ENCODE measurements around the gene COL9A3. TPM values are rescaled to one million over a fixed set of nuclear protein-coding genes. Genes with fewer than 3 reads are reported as not detected.
"Not testable (repeated sequence)": the region's sequence is repeated elsewhere in the genome, so short reads cannot be mapped to it uniquely, and the experiment has no call there.

The COL9A3 gene
- total RNA-seq, 4 donors from 2014 or later = 6.0 to 223 (median 8.0) TPM

- no peaks in the 10 kb centered on the region for H3K27me3 ChIP-seq
- no peak for DNase-seq
- no peaks in the 10 kb centered on the region for H3K36me3 ChIP-seq
- no peak overlapping the region for H3K4me3 ChIP-seq
- H3K27ac ChIP-seq = no peak overlapping the region
- in situ Hi-C loops (cut with MboI; ENCODE audit: low pct_ligation_motif_present in 1 of 4, low pct_unique_long_range_greater_than_20kb in 1 of 4, low sequenced_read_pairs in 3 of 4) = no loop called here
- TF ChIP-seq POLR2AphosphoS5 (IDR thresholded peaks at IDR 0.05) = no peak
- no peak for TF ChIP-seq POLR2A (IDR thresholded peaks at IDR 0.05)
- no peak for TF ChIP-seq EP300 (IDR thresholded peaks at IDR 0.05; ENCODE audit: low read depth)
- TF ChIP-seq, protein P1, sequence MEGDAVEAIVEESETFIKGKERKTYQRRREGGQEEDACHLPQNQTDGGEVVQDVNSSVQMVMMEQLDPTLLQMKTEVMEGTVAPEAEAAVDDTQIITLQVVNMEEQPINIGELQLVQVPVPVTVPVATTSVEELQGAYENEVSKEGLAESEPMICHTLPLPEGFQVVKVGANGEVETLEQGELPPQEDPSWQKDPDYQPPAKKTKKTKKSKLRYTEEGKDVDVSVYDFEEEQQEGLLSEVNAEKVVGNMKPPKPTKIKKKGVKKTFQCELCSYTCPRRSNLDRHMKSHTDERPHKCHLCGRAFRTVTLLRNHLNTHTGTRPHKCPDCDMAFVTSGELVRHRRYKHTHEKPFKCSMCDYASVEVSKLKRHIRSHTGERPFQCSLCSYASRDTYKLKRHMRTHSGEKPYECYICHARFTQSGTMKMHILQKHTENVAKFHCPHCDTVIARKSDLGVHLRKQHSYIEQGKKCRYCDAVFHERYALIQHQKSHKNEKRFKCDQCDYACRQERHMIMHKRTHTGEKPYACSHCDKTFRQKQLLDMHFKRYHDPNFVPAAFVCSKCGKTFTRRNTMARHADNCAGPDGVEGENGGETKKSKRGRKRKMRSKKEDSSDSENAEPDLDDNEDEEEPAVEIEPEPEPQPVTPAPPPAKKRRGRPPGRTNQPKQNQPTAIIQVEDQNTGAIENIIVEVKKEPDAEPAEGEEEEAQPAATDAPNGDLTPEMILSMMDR (IDR thresholded peaks at IDR 0.05) = no peak
- H3K4me1 ChIP-seq = no peaks in the 10 kb centered on the region
- 86 to 96% methylated on average over 7 to 22 of the region's 22 CpGs for WGBS, 2 donors (ENCODE audit: low coverage in 1 of 2)
- H3K9me3 ChIP-seq = no peaks in the 10 kb centered on the region
- intact Hi-C loops (cut with DNase I; ENCODE audit: low total_unique reads) = no loop called here
Measured at GRCh38 chr20:62850333-62850974, 33.6 kb downstream of the COL9A3 start.

GRCh38 chr20:62852196-62852595, 35.3 kb downstream of the COL9A3 start:
- Histone ChIP-seq H3K27ac (no peak overlapping the region), H3K36me3 (peaks cover 0 to 4% (median 0%) of the 10 kb centered on the region in 4 donors), H3K4me3 (no peak overlapping the region), H3K9me3 (no peaks in the 10 kb centered on the region), H3K4me1 (no peaks in the 10 kb centered on the region), H3K27me3 (no peaks in the 10 kb centered on the region)
- no peak for DNase-seq
- TF ChIP-seq EP300 (IDR thresholded peaks at IDR 0.05; ENCODE audit: low read depth) (no peak), POLR2AphosphoS5 (IDR thresholded peaks at IDR 0.05) (no peak), POLR2A (IDR thresholded peaks at IDR 0.05) (no peak)
- TF ChIP-seq, protein P1 (IDR thresholded peaks at IDR 0.05) = no peak
- 92% methylated on average over 8 of the region's 8 CpGs; no CpG with 5 or more reads in 1 of the 2 donors for WGBS, 2 donors (ENCODE audit: low coverage in 1 of 2)
- intact Hi-C loops (cut with DNase I; ENCODE audit: low total_unique reads) (no loop called here), in situ Hi-C loops (cut with MboI; ENCODE audit: low pct_ligation_motif_present in 1 of 4, low pct_unique_long_range_greater_than_20kb in 1 of 4, low sequenced_read_pairs in 3 of 4) (no loop called here)

DNA sequence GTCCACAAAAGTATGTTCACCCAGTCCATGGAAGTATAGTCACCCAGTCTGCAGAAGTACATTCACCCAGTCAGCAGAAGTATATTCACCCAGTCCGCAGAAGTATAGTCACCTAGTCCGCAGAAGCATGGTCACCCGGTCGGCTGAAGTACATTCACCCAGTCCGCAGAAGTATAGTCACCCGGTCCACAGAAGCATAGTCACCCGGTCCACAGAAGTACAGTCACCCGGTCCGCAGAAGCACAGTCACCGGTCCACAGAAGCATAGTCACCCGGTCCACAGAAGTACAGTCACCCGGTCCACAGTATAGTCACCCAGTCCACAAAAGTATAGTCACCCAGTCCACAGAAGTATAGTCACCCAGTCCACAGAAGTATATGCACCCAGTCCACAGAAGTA, 36.0 kb downstream of the COL9A3 start:
- no peak overlapping the region for H3K27ac ChIP-seq
- H3K9me3 ChIP-seq = no peaks in the 10 kb centered on the region
- WGBS, 2 donors (ENCODE audit: low coverage in 1 of 2) = 80 to 94% methylated on average over 1 to 12 of the region's 12 CpGs
- intact Hi-C loops (cut with DNase I; ENCODE audit: low total_unique reads) = no loop called here
- H3K36me3 ChIP-seq = peaks cover 0 to 8% (median 0%) of the 10 kb centered on the region in 4 donors
- H3K4me3 ChIP-seq = no peak overlapping the region
- TF ChIP-seq, protein P1 (IDR thresholded peaks at IDR 0.05) = no peak
- TF ChIP-seq POLR2A (IDR thresholded peaks at IDR 0.05) = no peak
- TF ChIP-seq POLR2AphosphoS5 (IDR thresholded peaks at IDR 0.05) = no peak
- TF ChIP-seq EP300 (IDR thresholded peaks at IDR 0.05; ENCODE audit: low read depth) = no peak
- H3K4me1 ChIP-seq = no peaks in the 10 kb centered on the region
- DNase-seq = no peak
- H3K27me3 ChIP-seq = no peaks in the 10 kb centered on the region
- in situ Hi-C loops (cut with MboI; ENCODE audit: low pct_ligation_motif_present in 1 of 4, low pct_unique_long_range_greater_than_20kb in 1 of 4, low sequenced_read_pairs in 3 of 4) = no loop called here

DNA sequence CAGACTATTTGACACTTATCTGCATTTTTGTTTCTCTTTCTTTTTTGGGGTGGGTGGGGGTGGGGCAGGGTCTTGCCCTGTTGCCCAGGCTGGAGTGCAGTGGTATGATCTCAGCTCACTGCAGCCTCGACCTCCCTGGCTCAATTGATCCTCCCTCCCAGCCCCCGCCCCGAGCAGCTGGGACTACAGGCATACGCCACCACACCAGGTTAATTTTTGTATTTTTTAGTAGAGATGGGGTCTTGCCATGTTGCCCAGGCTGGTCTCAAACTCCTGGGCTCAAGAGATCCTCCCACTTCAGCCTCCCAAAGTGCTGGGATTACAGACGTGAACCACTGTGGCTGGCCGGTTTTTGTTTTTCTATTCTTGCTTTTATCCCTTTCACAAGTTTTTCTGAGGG, 36.5 kb downstream of the COL9A3 start:
- H3K9me3 ChIP-seq; in situ Hi-C loops (cut with MboI; ENCODE audit: low pct_ligation_motif_present in 1 of 4, low pct_unique_long_range_greater_than_20kb in 1 of 4, low sequenced_read_pairs in 3 of 4); H3K36me3 ChIP-seq; DNase-seq; H3K4me1 ChIP-seq; intact Hi-C loops (cut with DNase I; ENCODE audit: low total_unique reads); H3K4me3 ChIP-seq; H3K27ac ChIP-seq; H3K27me3 ChIP-seq: not testable (repeated sequence)
- WGBS, 2 donors (ENCODE audit: low coverage in 1 of 2) = 93 to 95% methylated on average over 2 to 6 of the region's 6 CpGs

- Histone ChIP-seq H3K4me1 (no peaks in the 10 kb centered on the region), H3K27me3 (no peaks in the 10 kb centered on the region), H3K4me3 (no peak overlapping the region), H3K9me3 (no peaks in the 10 kb centered on the region), H3K27ac (no peak overlapping the region), H3K36me3 (peaks cover 0 to 8% (median 0%) of the 10 kb centered on the region in 4 donors)
- in situ Hi-C loops (cut with MboI; ENCODE audit: low pct_ligation_motif_present in 1 of 4, low pct_unique_long_range_greater_than_20kb in 1 of 4, low sequenced_read_pairs in 3 of 4) (no loop called here), intact Hi-C loops (cut with DNase I; ENCODE audit: low total_unique reads) (no loop called here)
- WGBS, 2 donors (ENCODE audit: low coverage in 1 of 2) = 96 to 97% methylated on average over 5 to 13 of the region's 13 CpGs
- no peak for DNase-seq
- TF ChIP-seq POLR2AphosphoS5 (IDR thresholded peaks at IDR 0.05) (no peak), EP300 (IDR thresholded peaks at IDR 0.05; ENCODE audit: low read depth) (no peak), POLR2A (IDR thresholded peaks at IDR 0.05) (no peak)
- TF ChIP-seq, protein P1 (IDR thresholded peaks at IDR 0.05) = no peak
Measured at GRCh38 chr20:62854121-62854520, 37.3 kb downstream of the COL9A3 start.

All from transverse colon (tissue), 4 donors.